ENCODE measurements around the gene SLC6A19. TPM values are rescaled to one million over a fixed set of nuclear protein-coding genes. Genes with fewer than 3 reads are reported as not detected.

The SLC6A19 gene
- total and polyA plus RNA-seq, 10 of the 15 experiments (the other 5 are each of a cell fraction or from before 2014, with no cell fraction given), result 0.01 to 0.03 TPM; not detected in 8

GRCh38 chr5:1273745-1274144 lies 72.3 kb downstream of the SLC6A19 start:
- Histone ChIP-seq H3K27ac (ENCODE audit: control insufficient read depth, insufficient read depth) (no peak overlapping the region), H4K20me1 (ENCODE audit: control insufficient read depth, insufficient read depth) (no peaks in the 10 kb centered on the region; the same call in 1 of the 2 replicates), H3K9me3 (replicated peaks; ENCODE audit: control insufficient read depth, insufficient read depth, low read length) (no peaks in the 10 kb centered on the region; the same call in 2 of the 3 replicates), H3K36me3 (ENCODE audit: control insufficient read depth in 2 of 2, insufficient read depth in 2 of 2, low read length in 1 of 2) (peaks cover 0 to 13% of the 10 kb centered on the region in 2 experiments; a peak in 2 of 4 replicates), H3K4me3 (no peak overlapping the region), H3K27me3 (replicated peaks in 1 of 2; ENCODE audit: control insufficient read depth in 2 of 2, insufficient read depth in 2 of 2, low read length in 1 of 2) (no peaks in the 10 kb centered on the region), H3K79me2 (ENCODE audit: control insufficient read depth, insufficient read depth, low read length) (no peaks in the 10 kb centered on the region), H3K9ac (ENCODE audit: control insufficient read depth, insufficient read depth, low read length) (no peak overlapping the region), H2AFZ (ENCODE audit: control insufficient read depth, low read depth, low read length) (no peak overlapping the region), H3K4me2 (ENCODE audit: control insufficient read depth, insufficient read depth) (no peak overlapping the region), H3K4me1 (ENCODE audit: control insufficient read depth, insufficient read depth, low read length) (peaks cover 2% of the 10 kb centered on the region; the same call in 1 of the 2 replicates)
- BruUV-seq (replicated peaks), result no TSS peak
- intact Hi-C loops (cut with micrococcal nuclease; ENCODE audit: unreplicated experiment), result no loop called here
- ChIA-PET POLR2A (no interaction called here), RAD21 (ENCODE audit: unreplicated experiment) (no interaction called here), CTCF (no interaction called here), SMC1A (ENCODE audit: uncharacterized antibody, unreplicated experiment) (no interaction called here)
- DNase-seq (ENCODE audit: low read depth, low spot score) (no peak), ATAC-seq (no peak), FAIRE-seq (no peak)
- WGBS (ENCODE audit: insufficient coverage, insufficient replicate concordance, low lambda C conversion rate, missing lambda C conversion rate), result 88% methylated on average over 20 of the region's 20 CpGs
- TF ChIP-seq CTCF (IDR thresholded peaks at IDR 0.05 in 2 of 3, conservative IDR thresholded peaks at IDR 0.05 in 1 of 3; ENCODE audit: control insufficient read depth in 2 of 3, extremely low read depth in 1 of 3, insufficient read depth in 1 of 3, low read depth in 3 of 3, low read length in 3 of 3) (no peak), RAD51 (IDR thresholded peaks at IDR 0.05) (no peak), ZBTB11 (CRISPR knock-in tag; IDR thresholded peaks at IDR 0.05) (no peak), SREBF2 (IDR thresholded peaks at IDR 0.05; ENCODE audit: low read length) (no peak), PKNOX1 (IDR thresholded peaks at IDR 0.05) (no peak), ATF3 (IDR thresholded peaks at IDR 0.05; ENCODE audit: borderline replicate concordance, extremely low read depth, low read depth, low read length) (no peak), KDM1A (IDR thresholded peaks at IDR 0.05; ENCODE audit: borderline replicate concordance) (no peak), ZZZ3 (IDR thresholded peaks at IDR 0.05; ENCODE audit: control insufficient read depth, insufficient read length, low read depth) (no peak)
- in situ Hi-C loops (cut with MboI), result no loop called here

Data from GM12878 (cell line).